IPS-18c (cell line): Measurements from ENCODE around the gene SRSF1.

Experiments
- H3K4me3 ChIP-seq: 2 replicates; pipeline ENCODE4 v1.7.0; 2013; ENCODE audit warnings: low read depth, mild to moderate bottlenecking, low read length, moderate library complexity; ENCODE audit not compliant: insufficient read depth
- H3K9me3 ChIP-seq: one replicate; pipeline ENCODE4 v1.6.1; 2013; ENCODE audit warnings: mild to moderate bottlenecking, low read length, moderate library complexity; ENCODE audit not compliant: control insufficient read depth, insufficient read depth

The SRSF1 gene

GRCh38 chr17:57999010-57999495 lies 8.0 kb downstream of the SRSF1 start:
- H3K4me3 ChIP-seq = no peak overlapping the region
- no peaks in the 10 kb centered on the region for H3K9me3 ChIP-seq

- Histone ChIP-seq H3K4me3 (no peak overlapping the region), H3K9me3 (no peaks in the 10 kb centered on the region)
Measured at GRCh38 chr17:57997085-57997809, 9.8 kb downstream of the SRSF1 start.

GRCh38 chr17:57995076-57995956 lies 11.7 kb downstream of the SRSF1 start:
- H3K4me3 ChIP-seq = no peak overlapping the region
- no peaks in the 10 kb centered on the region for H3K9me3 ChIP-seq

DNA sequence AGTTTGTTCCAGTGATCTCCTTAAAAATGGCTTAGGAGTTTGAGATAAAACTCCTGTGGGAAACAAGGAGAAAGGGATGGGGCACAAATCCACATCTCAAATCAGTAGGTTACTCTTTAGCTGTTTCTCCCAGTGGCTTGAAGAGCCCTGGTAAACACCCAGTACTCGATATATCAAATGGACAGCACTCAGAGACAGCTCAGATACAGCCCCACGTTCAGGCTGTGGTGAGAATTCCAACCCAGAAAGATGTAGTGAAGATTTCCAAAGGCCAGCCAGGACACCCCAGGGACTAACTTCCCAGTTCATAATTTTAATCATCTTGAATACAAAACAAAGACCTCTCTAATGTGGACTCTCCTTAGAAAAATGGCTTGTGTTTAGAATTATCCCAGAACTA lies 12.6 kb downstream of the SRSF1 start:
- Histone ChIP-seq H3K4me3 (no peak overlapping the region), H3K9me3 (no peaks in the 10 kb centered on the region)

- Histone ChIP-seq H3K4me3 (no peak overlapping the region), H3K9me3 (no peaks in the 10 kb centered on the region)
Measured at GRCh38 chr17:57993471-57994365, 13.3 kb downstream of the SRSF1 start.

DNA sequence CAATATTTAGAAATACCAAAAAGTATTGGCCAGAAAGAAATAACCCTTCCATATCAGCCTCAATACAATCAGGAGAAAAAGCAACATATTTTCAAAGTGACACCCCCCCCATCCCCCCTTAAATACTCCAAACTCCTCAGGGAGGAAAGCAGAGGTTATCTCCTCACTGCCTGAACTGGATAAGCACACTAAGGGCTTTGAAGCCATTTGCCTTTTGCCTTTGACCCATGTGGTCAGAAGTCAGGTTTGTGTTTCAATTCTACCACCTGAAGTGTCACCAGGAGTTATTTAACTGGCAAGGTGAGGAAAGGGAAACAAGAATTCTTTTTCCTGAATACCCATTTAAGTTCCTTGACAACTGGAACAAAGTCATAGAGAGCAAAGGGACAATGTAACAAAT lies 15.5 kb downstream of the SRSF1 start:
- Histone ChIP-seq H3K4me3 (no peak overlapping the region), H3K9me3 (no peaks in the 10 kb centered on the region)

DNA sequence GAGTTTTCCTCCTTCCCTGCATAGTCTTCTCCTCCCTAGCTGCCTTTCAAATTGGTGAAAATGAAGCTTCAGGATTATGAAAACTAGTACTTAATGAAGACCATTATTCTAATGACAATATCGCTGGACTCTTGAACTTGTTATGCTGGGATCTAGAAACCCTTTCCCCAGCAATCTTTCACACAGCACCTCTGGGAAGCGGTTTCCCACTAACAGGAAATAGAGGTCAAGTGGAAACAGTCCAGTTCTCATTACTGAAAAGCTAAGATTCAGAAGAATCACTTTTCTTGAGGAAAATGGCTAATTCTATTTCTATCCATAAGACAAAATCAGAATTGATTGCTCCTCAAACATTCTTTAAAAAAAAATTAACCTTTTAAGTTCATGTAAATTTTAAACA lies 17.0 kb downstream of the SRSF1 start:
- Histone ChIP-seq H3K4me3 (no peak overlapping the region), H3K9me3 (no peaks in the 10 kb centered on the region)

DNA sequence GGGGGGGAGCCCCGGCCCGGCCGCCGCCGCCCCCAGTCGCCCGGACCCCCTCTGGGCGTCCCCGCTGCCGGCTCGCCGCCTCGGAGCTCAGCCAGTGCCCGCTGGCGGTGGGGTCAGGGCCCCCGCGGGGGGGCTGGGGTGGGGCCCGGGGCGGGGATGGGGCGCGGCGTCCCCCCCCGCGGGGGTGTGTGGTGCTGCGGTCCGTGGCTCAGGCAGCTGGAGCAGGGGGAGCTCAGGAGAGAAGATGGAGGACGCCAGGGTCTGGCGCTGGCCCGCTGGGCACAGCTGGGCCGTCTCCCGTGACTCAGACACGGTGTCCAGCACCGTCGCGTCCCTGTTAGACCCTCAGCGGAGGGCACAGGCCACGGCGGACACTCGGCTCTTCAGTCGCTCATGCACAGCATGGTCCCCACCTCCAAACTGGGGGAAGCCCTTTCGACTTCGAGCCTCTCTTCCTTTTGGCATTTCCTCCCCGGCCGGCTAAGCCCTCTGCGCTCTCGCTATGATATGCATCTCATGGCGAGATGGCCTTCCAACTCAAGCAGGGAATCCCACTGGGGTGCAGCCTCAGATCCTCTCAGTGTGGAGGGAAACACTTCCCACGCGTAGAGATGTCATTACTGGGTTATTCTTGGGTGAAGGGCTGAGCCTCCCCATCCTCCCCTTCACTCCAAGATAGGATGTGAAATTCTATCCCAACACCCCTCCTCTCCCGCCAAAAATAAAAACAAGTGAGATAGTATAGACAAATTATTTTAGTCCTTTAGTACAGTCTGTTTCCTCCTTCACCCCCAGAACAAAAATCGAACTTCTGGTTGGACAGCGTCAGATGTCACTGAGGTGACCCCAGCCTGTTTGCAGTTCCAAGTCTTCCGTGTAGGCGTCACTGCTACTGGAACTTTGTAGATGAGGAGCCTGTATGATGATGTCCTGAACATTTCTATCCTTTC lies 18.5 kb downstream of the SRSF1 start:
- no peaks in the 10 kb centered on the region for H3K9me3 ChIP-seq
- H3K4me3 ChIP-seq = peak overlapping the region; percentile 69

- Histone ChIP-seq H3K9me3 (no peaks in the 10 kb centered on the region), H3K4me3 (peak within 1 kb of the TSS; percentile 80)
Measured at GRCh38 chr17:57987581-57988300, 19.3 kb downstream of the SRSF1 start, which contains the start of gene VEZF1. Gene VEZF1 (minus strand): TSS chr17:57988254. CDS start chr17:57988111, 143 bp downstream.

DNA sequence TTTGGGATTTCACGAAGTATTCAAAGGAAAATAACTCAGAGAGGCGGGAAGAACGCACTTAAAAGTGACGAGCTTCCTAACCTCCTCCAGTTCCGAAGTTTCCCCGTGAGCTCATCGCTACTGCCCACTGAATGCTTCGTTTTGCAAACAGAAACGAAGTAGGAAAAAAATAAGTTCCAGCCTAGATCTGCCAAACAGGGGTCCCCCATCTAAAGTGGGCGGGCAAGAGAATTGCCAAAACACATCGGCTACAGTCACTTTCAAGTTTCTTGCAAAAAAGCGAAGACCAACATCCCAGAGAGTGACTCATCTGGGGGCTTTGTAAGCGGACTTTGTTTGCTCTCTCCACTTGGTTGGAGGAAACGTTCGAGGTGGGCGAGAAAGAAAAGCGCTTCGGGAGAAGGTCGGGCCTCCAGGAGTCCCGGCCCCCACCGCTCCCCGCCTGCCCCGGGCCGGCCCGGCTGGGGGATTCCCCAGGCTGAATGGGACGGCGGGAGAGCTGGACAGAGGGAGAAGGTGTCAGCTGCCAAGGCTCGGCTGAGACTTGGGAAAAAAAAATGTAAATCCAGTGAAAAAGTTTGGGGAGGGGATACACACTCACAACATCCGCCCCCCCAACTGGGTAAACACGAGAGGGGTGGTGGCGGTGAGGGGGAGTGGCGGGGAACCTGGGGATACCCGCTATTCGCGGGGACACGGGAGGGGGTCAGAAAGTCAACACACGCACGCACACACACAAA lies 20.0 kb downstream of the SRSF1 start:
- Histone ChIP-seq H3K9me3 (no peaks in the 10 kb centered on the region), H3K4me3 (peak overlapping the region; percentile 80)

GRCh38 chr17:57985675-57985974 lies 21.4 kb downstream of the SRSF1 start:
- H3K4me3 ChIP-seq = no peak overlapping the region

DNA sequence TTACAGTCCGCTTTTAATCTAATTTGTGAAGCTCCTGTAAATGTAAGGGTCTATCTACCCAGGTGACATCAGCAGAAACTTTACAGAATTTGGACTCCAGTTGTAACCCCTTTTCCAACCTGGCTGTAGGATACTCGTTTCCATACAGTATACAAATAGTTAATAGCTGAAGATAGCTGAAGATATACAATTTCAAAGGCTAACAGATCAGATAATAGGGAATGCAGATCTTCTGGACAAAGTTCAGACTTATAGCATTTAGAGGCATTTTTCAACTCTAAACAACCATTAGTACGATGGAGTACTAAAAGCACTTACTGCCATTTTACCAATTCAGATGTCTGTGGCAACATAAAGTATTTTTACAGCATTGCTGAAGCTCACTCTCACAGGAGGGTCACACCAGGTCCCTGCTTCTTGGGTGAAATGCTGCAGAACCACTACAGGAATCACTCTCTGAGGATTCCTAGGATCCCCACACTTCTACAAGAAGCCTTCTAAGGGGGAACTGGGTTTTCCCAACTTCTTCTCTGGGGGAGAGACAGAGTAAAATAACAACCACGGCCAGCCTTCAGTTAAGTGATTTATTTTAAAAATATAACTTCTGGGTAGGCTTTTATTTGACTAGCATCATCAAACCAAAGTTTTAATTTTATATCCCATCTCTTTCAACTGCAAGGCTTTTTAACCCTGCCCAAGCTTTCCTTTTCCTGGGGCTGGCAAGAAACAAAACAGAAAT lies 21.9 kb downstream of the SRSF1 start:
- Histone ChIP-seq H3K9me3 (no peaks in the 10 kb centered on the region), H3K4me3 (no peak overlapping the region)

More at GRCh38 chr17:57985675-57985974, 21.4 kb downstream of the SRSF1 start:
- H3K9me3 ChIP-seq = no peaks in the 10 kb centered on the region

GRCh38 chr17:57984261-57984890 lies 22.7 kb downstream of the SRSF1 start:
- Histone ChIP-seq H3K4me3 (no peak overlapping the region), H3K9me3 (no peaks in the 10 kb centered on the region)

DNA sequence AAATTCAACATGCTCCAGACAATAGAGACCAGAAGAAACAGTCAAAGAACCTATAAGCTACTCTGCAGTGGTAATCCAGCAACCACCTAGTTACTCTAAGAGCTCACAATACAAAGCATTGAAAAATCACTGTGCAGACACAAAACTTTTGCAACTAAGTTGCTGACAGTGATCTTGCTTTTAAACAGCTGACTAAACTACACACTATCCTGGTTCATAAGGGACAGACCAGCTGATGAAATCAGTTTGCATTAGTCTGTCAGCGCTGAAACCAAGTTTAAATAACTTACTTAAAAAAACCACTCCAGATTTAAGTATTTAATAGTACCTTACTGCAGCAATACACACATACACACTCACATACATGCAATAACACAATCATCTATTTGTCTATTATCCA lies 23.6 kb downstream of the SRSF1 start:
- no peak overlapping the region for H3K4me3 ChIP-seq
- H3K9me3 ChIP-seq = no peaks in the 10 kb centered on the region
